ENCODE data around the gene SYNE1. TPM values are rescaled to one million over a fixed set of nuclear protein-coding genes. Genes with fewer than 3 reads are reported as not detected.

The SYNE1 gene
- total and polyA plus RNA-seq, 2 of the 8 experiments (the other 6 are each of a cell fraction or from before 2014, with no cell fraction given): 2.8 to 5.5 TPM

- H4K20me1 ChIP-seq (replicated peaks in 1 of 2; ENCODE audit: control insufficient read depth in 1 of 2, insufficient read depth in 2 of 2, low read length in 2 of 2): no peaks in the 10 kb centered on the region
- 0 out of 4 replicates have a peak, but pooled peaks cover 0 to 2% of the 10 kb centered on the region in 2 experiments for H3K9me3 ChIP-seq (ENCODE audit: insufficient read depth in 2 of 2, low read depth in 1 of 2, low read length in 1 of 2)
- no peak overlapping the region for H3K18ac ChIP-seq (ENCODE audit: extremely low read depth, low read length)
- H4K8ac ChIP-seq (ENCODE audit: extremely low read depth, insufficient read depth, low read length): no peak overlapping the region
- no peak overlapping the region for H2BK12ac ChIP-seq (ENCODE audit: low read depth, low read length)
- TF ChIP-seq SP2 (IDR thresholded peaks at IDR 0.05; ENCODE audit: low read length) (no peak), BACH1 (IDR thresholded peaks at IDR 0.05; ENCODE audit: low read length) (no peak), FOSL1 (IDR thresholded peaks at IDR 0.05; ENCODE audit: insufficient read depth, low read depth, low read length) (no peak), HDAC6 (IDR thresholded peaks at IDR 0.05; ENCODE audit: low read depth, low read length) (no peak), BCL11A (IDR thresholded peaks at IDR 0.05; ENCODE audit: low read depth in 2 of 2, low read length in 2 of 2) (no peak)
- H2BK20ac ChIP-seq (ENCODE audit: low read length): no peak overlapping the region
- H3K14ac ChIP-seq (ENCODE audit: insufficient read length): no peak overlapping the region
- no peak for DNase-seq (ENCODE audit: low read depth in 1 of 2, low spot score in 2 of 2)
- no peak overlapping the region for H2BK15ac ChIP-seq (ENCODE audit: low read length)
- H3K27me3 ChIP-seq (replicated peaks in 1 of 4; ENCODE audit: control insufficient read depth in 3 of 4, extremely low read depth in 1 of 4, insufficient read depth in 3 of 4, low read length in 3 of 4): no peaks in the 10 kb centered on the region
- H3K23me2 ChIP-seq (ENCODE audit: low read depth, low read length): no peaks in the 10 kb centered on the region
- no peak overlapping the region for H3K4ac ChIP-seq (replicated peaks; ENCODE audit: insufficient read length, low read depth, low read length)
- no peak overlapping the region for H4K91ac ChIP-seq (replicated peaks; ENCODE audit: insufficient read length, low read length)
- no peak overlapping the region for H4K5ac ChIP-seq (ENCODE audit: insufficient read length, low read depth, low read length)
- no peak overlapping the region for H3K27ac ChIP-seq (ENCODE audit: low read depth, low read length)
- H3K79me1 ChIP-seq (ENCODE audit: low read depth, low read length): no peaks in the 10 kb centered on the region
- H2AK5ac ChIP-seq (ENCODE audit: low read depth, low read length): no peak overlapping the region
- H2BK5ac ChIP-seq (ENCODE audit: low read depth, low read length): no peak overlapping the region
- no peak overlapping the region for H3K9ac ChIP-seq (replicated peaks in 1 of 4; ENCODE audit: extremely low read depth in 1 of 4, low read depth in 3 of 4, low read length in 3 of 4)
- POLR2A ChIA-PET (ENCODE audit: partially characterized antibody): no interaction called here
- CTCF ChIA-PET (ENCODE audit: partially characterized antibody): interaction anchor here (0.8 kb wide), 1 partner anchor 606 kb away, joined by 3 read pairs; no protein-coding TSS in a partner anchor
- no peaks in the 10 kb centered on the region for H3K36me3 ChIP-seq (ENCODE audit: control insufficient read depth in 2 of 4, insufficient read depth in 4 of 4, low read length in 3 of 4)
- no peak overlapping the region for H3K23ac ChIP-seq (ENCODE audit: insufficient read length)
- H2AFZ ChIP-seq (ENCODE audit: low read length): no peak overlapping the region
- no peak overlapping the region for H3K4me2 ChIP-seq (ENCODE audit: insufficient read depth in 1 of 2, low read depth in 2 of 2, low read length in 2 of 2)
- no peak overlapping the region for H2BK120ac ChIP-seq (replicated peaks; ENCODE audit: low read depth, low read length)
- H3K4me3 ChIP-seq (ENCODE audit: extremely low read depth in 1 of 4, insufficient read depth in 2 of 4, low read depth in 3 of 4, low read length in 4 of 4): no peak overlapping the region
- no peaks in the 10 kb centered on the region for H3K79me2 ChIP-seq (ENCODE audit: control insufficient read depth in 1 of 2, insufficient read depth in 2 of 2, low read length in 2 of 2)
- no peak overlapping the region for H3K56ac ChIP-seq (replicated peaks; ENCODE audit: insufficient read length, low read depth, low read length)
- H3K4me1 ChIP-seq (replicated peaks in 1 of 4; ENCODE audit: control insufficient read depth in 3 of 4, insufficient read depth in 4 of 4, low read length in 3 of 4): no peaks in the 10 kb centered on the region
- no peak for FAIRE-seq
Observed at GRCh38 chr6:152418551-152418950, 218.6 kb downstream of the SYNE1 start.

All from H1 (cell line).